ENCODE data around the gene SEL1L2. TPM values are rescaled to one million over a fixed set of nuclear protein-coding genes. Genes with fewer than 3 reads are reported as not detected.

Gene SEL1L2
- total and polyA plus RNA-seq, 7 donors: 0.36 to 1.5 (median 0.80) TPM

- Histone ChIP-seq H3K27me3 (ENCODE audit: insufficient read depth in 3 of 3, low read length in 2 of 3) (no peaks in the 10 kb centered on the region), H3K9me3 (peaks cover under 1% of the 10 kb centered on the region), H3K4me1 (no peaks in the 10 kb centered on the region), H3K4me3 (no peak overlapping the region), H3K27ac (no peak overlapping the region), H3K36me3 (ENCODE audit: insufficient read depth in 1 of 2, low read depth in 1 of 2) (no peaks in the 10 kb centered on the region)
- no peak for TF ChIP-seq CTCF (IDR thresholded peaks at IDR 0.05)
- ATAC-seq: no peak
- WGBS, 3 donors: 86 to 90% (median 88%) methylated on average over 2 of the region's 2 CpGs
- DNase-seq: no peak
- intact Hi-C loops (cut with DNase I): no loop called here
Measured at GRCh38 chr20:13898012-13898612, 92.3 kb downstream of the SEL1L2 start.

GRCh38 chr20:13891575-13891974, 98.8 kb downstream of the SEL1L2 start:
- 90 to 99% (median 91%) methylated on average over 1 of the region's 1 CpG for WGBS, 3 donors
- no peaks in the 10 kb centered on the region for H3K27me3 ChIP-seq (ENCODE audit: insufficient read depth in 3 of 3, low read length in 2 of 3)
- intact Hi-C loops (cut with DNase I): no loop called here
- H3K36me3 ChIP-seq (ENCODE audit: insufficient read depth in 1 of 2, low read depth in 1 of 2): no peaks in the 10 kb centered on the region
- H3K9me3 ChIP-seq: peaks cover 16% of the 10 kb centered on the region
- no peak overlapping the region for H3K27ac ChIP-seq
- no peaks in the 10 kb centered on the region for H3K4me1 ChIP-seq
- no peak for TF ChIP-seq CTCF (IDR thresholded peaks at IDR 0.05)
- ATAC-seq (no peak), DNase-seq (no peak)
- H3K4me3 ChIP-seq: no peak overlapping the region

GRCh38 chr20:13884803-13885202, 105.6 kb downstream of the SEL1L2 start:
- WGBS, 3 donors: 82 to 89% (median 89%) methylated on average over 6 of the region's 6 CpGs
- Histone ChIP-seq H3K4me1 (no peaks in the 10 kb centered on the region), H3K9me3 (no peaks in the 10 kb centered on the region), H3K4me3 (no peak overlapping the region), H3K27ac (no peak overlapping the region), H3K27me3 (ENCODE audit: insufficient read depth in 3 of 3, low read length in 2 of 3) (no peaks in the 10 kb centered on the region), H3K36me3 (ENCODE audit: insufficient read depth in 1 of 2, low read depth in 1 of 2) (no peaks in the 10 kb centered on the region)
- no peak for TF ChIP-seq CTCF (IDR thresholded peaks at IDR 0.05)
- DNase-seq (no peak), ATAC-seq (no peak)
- intact Hi-C loops (cut with DNase I): no loop called here

- intact Hi-C loops (cut with DNase I): no loop called here
- ATAC-seq: peak in 1 of 4 donors; percentile 52
Measured at GRCh38 chr20:13883425-13883824, 107.0 kb downstream of the SEL1L2 start.

More at GRCh38 chr20:13883425-13883824, 107.0 kb downstream of the SEL1L2 start:
- H3K9me3 ChIP-seq: no peaks in the 10 kb centered on the region
- no peaks in the 10 kb centered on the region for H3K27me3 ChIP-seq (ENCODE audit: insufficient read depth in 3 of 3, low read length in 2 of 3)
- H3K4me3 ChIP-seq: no peak overlapping the region
- H3K36me3 ChIP-seq (ENCODE audit: insufficient read depth in 1 of 2, low read depth in 1 of 2): no peaks in the 10 kb centered on the region
- WGBS, 3 donors: 6 to 17% (median 13%) methylated on average over 1 of the region's 1 CpG
- no peak for TF ChIP-seq CTCF (IDR thresholded peaks at IDR 0.05)
- no peak for DNase-seq
- H3K4me1 ChIP-seq: no peaks in the 10 kb centered on the region
- no peak overlapping the region for H3K27ac ChIP-seq

Measured in psoas muscle (tissue), 8 donors.